ENCODE measurements around the gene PAFAH2. TPM values are rescaled to one million over a fixed set of nuclear protein-coding genes. Genes with fewer than 3 reads are reported as not detected.

PAFAH2 gene
- total and polyA plus RNA-seq, 2 of the 13 experiments (the other 11 are each of a cell fraction or from before 2014, with no cell fraction given): 6.9 to 9.4 TPM

DNA sequence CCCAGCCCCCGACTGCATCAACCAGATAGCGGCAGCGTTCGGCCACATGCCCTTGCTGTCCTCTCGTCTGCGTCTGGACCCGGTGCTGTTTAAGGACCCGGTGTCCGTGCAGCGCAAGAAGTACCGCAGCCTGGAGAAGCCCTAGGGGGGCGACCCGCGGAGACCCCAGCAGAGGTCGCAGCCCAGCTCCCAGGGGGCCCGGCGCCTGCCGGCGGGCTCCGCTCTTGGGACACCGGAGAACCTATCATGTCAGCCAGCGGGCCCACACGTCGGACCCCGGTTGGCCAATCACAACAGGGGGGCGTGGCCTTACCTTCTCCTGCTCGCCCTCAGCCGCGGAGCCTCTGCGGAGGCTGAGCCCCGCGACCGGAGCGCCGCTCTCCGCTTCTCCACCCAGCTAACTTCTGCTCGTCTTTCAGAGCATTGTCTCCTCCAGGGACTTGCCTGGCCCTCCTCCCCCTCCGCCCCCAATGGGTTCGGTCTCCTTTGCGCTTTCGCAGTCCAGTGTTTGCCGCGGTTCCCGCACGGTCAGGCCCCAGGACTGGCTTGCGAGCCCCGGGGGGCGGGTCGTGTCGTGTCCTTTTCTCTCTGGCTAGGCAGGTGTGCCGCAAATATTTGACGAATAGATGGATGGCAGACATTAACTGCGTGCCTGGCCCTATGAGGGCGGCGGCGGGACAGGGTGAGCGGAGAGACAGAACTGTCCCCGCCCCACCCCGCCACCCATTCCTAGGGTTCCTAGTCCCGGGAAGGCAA lies 37.5 kb upstream of the PAFAH2 start (continued):
- TF ChIP-seq NCOR1 (IDR thresholded peaks at IDR 0.05; ENCODE audit: borderline replicate concordance, low read length) (no peak), PHB2 (IDR thresholded peaks at IDR 0.05; ENCODE audit: partially characterized antibody) (no peak), HIVEP1 (CRISPR knock-in tag; IDR thresholded peaks at IDR 0.05) (no peak; the same call in 1 of the 2 replicates), PAWR (CRISPR knock-in tag; IDR thresholded peaks at IDR 0.05; ENCODE audit: borderline replicate concordance) (no peak), ZNF777 (CRISPR knock-in tag; IDR thresholded peaks at IDR 0.05) (peak; percentile 63; the same call in 1 of the 2 replicates), ZNF180 (CRISPR knock-in tag; IDR thresholded peaks at IDR 0.05; ENCODE audit: borderline replicate concordance, low read depth) (no peak), FLYWCH1 (CRISPR knock-in tag; IDR thresholded peaks at IDR 0.05) (no peak), ZNF232 (CRISPR knock-in tag; IDR thresholded peaks at IDR 0.05; ENCODE audit: borderline replicate concordance) (0 out of 2 replicates have a peak, but pooled peaks have one; percentile 22), ZNF30 (CRISPR knock-in tag; IDR thresholded peaks at IDR 0.05) (peak; percentile 34), RXRA (CRISPR knock-in tag; IDR thresholded peaks at IDR 0.05) (peak; percentile 53), ZNF839 (CRISPR knock-in tag; IDR thresholded peaks at IDR 0.05; ENCODE audit: borderline replicate concordance) (0 out of 2 replicates have a peak, but pooled peaks have one; percentile 86), GFI1 (CRISPR knock-in tag; IDR thresholded peaks at IDR 0.05; ENCODE audit: borderline replicate concordance) (peak; percentile 54; the same call in 1 of the 2 replicates), PAF1 (CRISPR knock-in tag; IDR thresholded peaks at IDR 0.05) (no peak), ZKSCAN8 (CRISPR knock-in tag; IDR thresholded peaks at IDR 0.05; ENCODE audit: borderline replicate concordance) (no peak), FOXC1 (CRISPR knock-in tag; IDR thresholded peaks at IDR 0.05; ENCODE audit: borderline replicate concordance) (peak; percentile 73; the same call in 1 of the 2 replicates)
- TF ChIP-seq, protein P1, sequence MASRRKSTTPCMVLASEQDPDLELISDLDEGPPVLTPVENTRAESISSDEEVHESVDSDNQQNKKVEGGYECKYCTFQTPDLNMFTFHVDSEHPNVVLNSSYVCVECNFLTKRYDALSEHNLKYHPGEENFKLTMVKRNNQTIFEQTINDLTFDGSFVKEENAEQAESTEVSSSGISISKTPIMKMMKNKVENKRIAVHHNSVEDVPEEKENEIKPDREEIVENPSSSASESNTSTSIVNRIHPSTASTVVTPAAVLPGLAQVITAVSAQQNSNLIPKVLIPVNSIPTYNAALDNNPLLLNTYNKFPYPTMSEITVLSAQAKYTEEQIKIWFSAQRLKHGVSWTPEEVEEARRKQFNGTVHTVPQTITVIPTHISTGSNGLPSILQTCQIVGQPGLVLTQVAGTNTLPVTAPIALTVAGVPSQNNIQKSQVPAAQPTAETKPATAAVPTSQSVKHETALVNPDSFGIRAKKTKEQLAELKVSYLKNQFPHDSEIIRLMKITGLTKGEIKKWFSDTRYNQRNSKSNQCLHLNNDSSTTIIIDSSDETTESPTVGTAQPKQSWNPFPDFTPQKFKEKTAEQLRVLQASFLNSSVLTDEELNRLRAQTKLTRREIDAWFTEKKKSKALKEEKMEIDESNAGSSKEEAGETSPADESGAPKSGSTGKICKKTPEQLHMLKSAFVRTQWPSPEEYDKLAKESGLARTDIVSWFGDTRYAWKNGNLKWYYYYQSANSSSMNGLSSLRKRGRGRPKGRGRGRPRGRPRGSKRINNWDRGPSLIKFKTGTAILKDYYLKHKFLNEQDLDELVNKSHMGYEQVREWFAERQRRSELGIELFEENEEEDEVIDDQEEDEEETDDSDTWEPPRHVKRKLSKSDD (CRISPR knock-in tag; IDR thresholded peaks at IDR 0.05; ENCODE audit: low read depth): no peak
- TF ChIP-seq, protein P2, sequence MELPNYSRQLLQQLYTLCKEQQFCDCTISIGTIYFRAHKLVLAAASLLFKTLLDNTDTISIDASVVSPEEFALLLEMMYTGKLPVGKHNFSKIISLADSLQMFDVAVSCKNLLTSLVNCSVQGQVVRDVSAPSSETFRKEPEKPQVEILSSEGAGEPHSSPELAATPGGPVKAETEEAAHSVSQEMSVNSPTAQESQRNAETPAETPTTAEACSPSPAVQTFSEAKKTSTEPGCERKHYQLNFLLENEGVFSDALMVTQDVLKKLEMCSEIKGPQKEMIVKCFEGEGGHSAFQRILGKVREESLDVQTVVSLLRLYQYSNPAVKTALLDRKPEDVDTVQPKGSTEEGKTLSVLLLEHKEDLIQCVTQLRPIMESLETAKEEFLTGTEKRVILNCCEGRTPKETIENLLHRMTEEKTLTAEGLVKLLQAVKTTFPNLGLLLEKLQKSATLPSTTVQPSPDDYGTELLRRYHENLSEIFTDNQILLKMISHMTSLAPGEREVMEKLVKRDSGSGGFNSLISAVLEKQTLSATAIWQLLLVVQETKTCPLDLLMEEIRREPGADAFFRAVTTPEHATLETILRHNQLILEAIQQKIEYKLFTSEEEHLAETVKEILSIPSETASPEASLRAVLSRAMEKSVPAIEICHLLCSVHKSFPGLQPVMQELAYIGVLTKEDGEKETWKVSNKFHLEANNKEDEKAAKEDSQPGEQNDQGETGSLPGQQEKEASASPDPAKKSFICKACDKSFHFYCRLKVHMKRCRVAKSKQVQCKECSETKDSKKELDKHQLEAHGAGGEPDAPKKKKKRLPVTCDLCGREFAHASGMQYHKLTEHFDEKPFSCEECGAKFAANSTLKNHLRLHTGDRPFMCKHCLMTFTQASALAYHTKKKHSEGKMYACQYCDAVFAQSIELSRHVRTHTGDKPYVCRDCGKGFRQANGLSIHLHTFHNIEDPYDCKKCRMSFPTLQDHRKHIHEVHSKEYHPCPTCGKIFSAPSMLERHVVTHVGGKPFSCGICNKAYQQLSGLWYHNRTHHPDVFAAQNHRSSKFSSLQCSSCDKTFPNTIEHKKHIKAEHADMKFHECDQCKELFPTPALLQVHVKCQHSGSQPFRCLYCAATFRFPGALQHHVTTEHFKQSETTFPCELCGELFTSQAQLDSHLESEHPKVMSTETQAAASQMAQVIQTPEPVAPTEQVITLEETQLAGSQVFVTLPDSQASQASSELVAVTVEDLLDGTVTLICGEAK (IDR thresholded peaks at IDR 0.05): no peak
- TF ChIP-seq, protein P2 (CRISPR knock-in tag; IDR thresholded peaks at IDR 0.05): no peak; the same call in 1 of the 2 replicates
